Right lobe of liver (tissue), 6 donors: ENCODE measurements around the gene KRT24. TPM values are rescaled to one million over a fixed set of nuclear protein-coding genes. Genes with fewer than 3 reads are reported as not detected.
"Not testable (repeated sequence)": the region's sequence is repeated elsewhere in the genome, so short reads cannot be mapped to it uniquely, and the experiment has no call there.

Source experiments
- ATAC-seq, 4 donors: fragments of 200-7000 bp; cut with Tn5 transposase; one replicate each; pipeline ENCODE4 v1.9.1; 2020; ENCODE audit warnings: mild to moderate bottlenecking in 4 of 4, moderate library complexity in 4 of 4
- DNase-seq, 3 donors: peaks; one replicate each; pipeline ENCODE4 v3.0.0-alpha.2; 2020
- H3K27ac ChIP-seq, 3 donors: fragments of 200-600 bp; one replicate each; pipeline ENCODE4 v1.8.0; 2022
- H3K27me3 ChIP-seq, 2 donors: fragments of 200-600 bp; one replicate each; pipeline ENCODE4 v1.8.0; 2022
- H3K36me3 ChIP-seq, 4 donors: fragments of 200-600 bp; sonication (generic) in 1 of 4; one replicate each; pipeline versions ENCODE4 v1.5.1 to v1.8.0; 2017 to 2022; ENCODE audit warnings: control low read depth in 1 of 4
- H3K4me1 ChIP-seq, 4 donors: fragments of 200-600 bp; sonication (generic) in 1 of 4; one replicate each; pipeline versions ENCODE4 v1.5.1 to v1.8.0; 2017 to 2022; ENCODE audit warnings: control low read depth in 1 of 4
- H3K4me3 ChIP-seq, 3 donors: fragments of 200-600 bp; one replicate each; pipeline ENCODE4 v1.8.0; 2022
- H3K9me3 ChIP-seq, 4 donors: fragments of 200-600 bp; sonication (generic) in 1 of 4; one replicate each; pipeline versions ENCODE4 v1.5.1 to v1.8.0; 2017 to 2022; ENCODE audit warnings: control low read depth in 1 of 4
- POLR2A ChIP-seq: fragments of 450-650 bp; IDR thresholded peaks from one replicate; pipeline ENCODE4 v1.6.1; 2017; ENCODE audit warnings: antibody characterized with exemption, mild to moderate bottlenecking
- WGBS: methylation state at CpG from one replicate; pipeline ENCODE4 v1.1.6; 2018; ENCODE audit warnings: low coverage, low lambda C conversion rate; ENCODE audit not compliant: insufficient coverage; ENCODE audit errors: missing lambda C conversion rate; 5-methylcytosine and 5-hydroxymethylcytosine counted together
- intact Hi-C, 2 donors: fragments of 100-400 bp; cut with DNase I; formaldehyde crosslinking; loops; one replicate each; pipeline versions ENCODE4 v1.11.2 to v1.14.1; 2022
- long read RNA-seq: library from polyadenylated mRNA; unstranded; transcript quantifications from one replicate; pipeline ENCODE4 v2.0.0, GENCODE V29; 2019
- total RNA-seq, 6 experiments: library from RNA; depleted of rRNA in 2 of 6; stranded (reverse); fragments of >200 nt in 2 of 6; fragmentation: NEBNext Ultra II Directional in 3 of 6; extraction: Animal tissue kit (Norgen Biotek cat#: 25700) in 3 of 6; gene quantifications; one replicate each; pipeline versions ENCODE4 v1.1.0 to v1.2.4, GENCODE V29; 2016 to 2023
- TF ChIP-seq, protein P1 (sequence below), 4 donors: fragments of 200-600 bp in 3 of 4; fragments of 450-650 bp in 1 of 4; IDR thresholded peaks; one replicate each; pipeline versions ENCODE4 v1.5.1 to v1.8.0; 2016 to 2022; ENCODE audit warnings: antibody characterized with exemption in 4 of 4, mild to moderate bottlenecking in 2 of 4
- donor health status: DM: no; HTN: yes; CAD: no.
- donor health status: DM: no; HTN: no; CAD: no.
- donor health status: DM: no; HTN: no; CAD: no.
- donor health status: DM: no; HTN: yes; CAD: no.
- donor health status: DM: no; HTN: yes; CAD: no.

KRT24 gene
- not detected for total RNA-seq
- long read RNA-seq = 0 reads

DNA sequence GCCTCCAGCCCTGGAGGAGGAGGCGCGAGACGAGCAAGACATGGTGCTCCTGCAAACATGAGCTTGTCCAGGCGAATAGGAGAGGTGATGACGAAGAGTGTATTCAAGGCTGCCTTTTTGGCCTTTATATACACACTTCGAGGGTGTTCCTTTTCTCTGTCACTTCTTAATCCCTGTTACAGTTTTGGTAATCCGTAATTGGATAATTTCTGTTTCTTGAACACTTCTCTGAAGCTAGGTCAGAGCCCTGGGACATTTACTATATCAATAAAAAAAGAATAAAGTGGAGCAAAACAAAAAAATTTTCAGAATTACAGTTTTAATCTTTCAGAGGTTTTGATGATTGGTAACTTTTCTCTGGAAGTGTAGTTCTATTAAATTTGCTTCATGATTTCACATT, at the start of gene KRT24:
Gene KRT24 (minus strand): TSS at position 101 of the 400 bp plus-strand sequence. CDS start 59 bp downstream, at position 42.
- H3K9me3 ChIP-seq = no peaks in the 10 kb centered on the region
- WGBS = 76% methylated on average over 7 of the region's 7 CpGs
- no peak within 1 kb of the TSS for H3K27ac ChIP-seq
- no peaks in the 10 kb centered on the region for H3K36me3 ChIP-seq
- H3K4me1 ChIP-seq = peaks cover 0 to 6% (median 0%) of the 10 kb centered on the region in 4 donors
- DNase-seq (no peak), ATAC-seq (no peak)
- intact Hi-C loops = no loop called here
- no peak within 1 kb of the TSS for H3K4me3 ChIP-seq
- TF ChIP-seq, protein P1, sequence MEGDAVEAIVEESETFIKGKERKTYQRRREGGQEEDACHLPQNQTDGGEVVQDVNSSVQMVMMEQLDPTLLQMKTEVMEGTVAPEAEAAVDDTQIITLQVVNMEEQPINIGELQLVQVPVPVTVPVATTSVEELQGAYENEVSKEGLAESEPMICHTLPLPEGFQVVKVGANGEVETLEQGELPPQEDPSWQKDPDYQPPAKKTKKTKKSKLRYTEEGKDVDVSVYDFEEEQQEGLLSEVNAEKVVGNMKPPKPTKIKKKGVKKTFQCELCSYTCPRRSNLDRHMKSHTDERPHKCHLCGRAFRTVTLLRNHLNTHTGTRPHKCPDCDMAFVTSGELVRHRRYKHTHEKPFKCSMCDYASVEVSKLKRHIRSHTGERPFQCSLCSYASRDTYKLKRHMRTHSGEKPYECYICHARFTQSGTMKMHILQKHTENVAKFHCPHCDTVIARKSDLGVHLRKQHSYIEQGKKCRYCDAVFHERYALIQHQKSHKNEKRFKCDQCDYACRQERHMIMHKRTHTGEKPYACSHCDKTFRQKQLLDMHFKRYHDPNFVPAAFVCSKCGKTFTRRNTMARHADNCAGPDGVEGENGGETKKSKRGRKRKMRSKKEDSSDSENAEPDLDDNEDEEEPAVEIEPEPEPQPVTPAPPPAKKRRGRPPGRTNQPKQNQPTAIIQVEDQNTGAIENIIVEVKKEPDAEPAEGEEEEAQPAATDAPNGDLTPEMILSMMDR (IDR thresholded peaks at IDR 0.05) = no peak
- no peak for TF ChIP-seq POLR2A
- H3K27me3 ChIP-seq = no peaks in the 10 kb centered on the region

DNA sequence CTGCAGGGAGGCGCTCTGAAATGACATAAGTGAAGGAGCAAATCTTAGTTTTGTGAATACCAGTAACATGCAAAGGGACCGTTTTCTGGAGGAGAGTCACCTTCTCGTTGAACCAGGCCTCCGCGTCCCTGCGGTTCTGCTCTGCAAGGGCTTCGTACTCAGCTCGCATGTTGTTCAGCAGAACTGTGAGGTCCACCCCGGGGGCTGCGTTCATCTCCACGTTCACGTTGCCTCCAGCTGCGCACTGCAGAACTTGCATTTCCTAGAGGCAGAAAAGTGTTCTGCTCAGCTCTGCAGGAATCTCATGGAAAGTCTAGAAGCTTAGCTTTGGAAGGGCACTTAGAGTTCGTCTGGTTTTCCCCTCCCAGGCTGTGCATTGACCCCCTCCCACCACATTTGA, 47.5 kb upstream of the KRT24 start:
- no peak overlapping the region for H3K27ac ChIP-seq
- TF ChIP-seq, protein P1 (IDR thresholded peaks at IDR 0.05) = no peak
- TF ChIP-seq POLR2A = no peak
- H3K27me3 ChIP-seq = no peaks in the 10 kb centered on the region
- WGBS = 60% methylated on average over 10 of the region's 14 CpGs
- H3K9me3 ChIP-seq = no peaks in the 10 kb centered on the region
- H3K4me3 ChIP-seq = no peak overlapping the region
- no peaks in the 10 kb centered on the region for H3K4me1 ChIP-seq
- DNase-seq (no peak), ATAC-seq (no peak)
- H3K36me3 ChIP-seq = no peaks in the 10 kb centered on the region
- intact Hi-C loops = no loop called here

DNA sequence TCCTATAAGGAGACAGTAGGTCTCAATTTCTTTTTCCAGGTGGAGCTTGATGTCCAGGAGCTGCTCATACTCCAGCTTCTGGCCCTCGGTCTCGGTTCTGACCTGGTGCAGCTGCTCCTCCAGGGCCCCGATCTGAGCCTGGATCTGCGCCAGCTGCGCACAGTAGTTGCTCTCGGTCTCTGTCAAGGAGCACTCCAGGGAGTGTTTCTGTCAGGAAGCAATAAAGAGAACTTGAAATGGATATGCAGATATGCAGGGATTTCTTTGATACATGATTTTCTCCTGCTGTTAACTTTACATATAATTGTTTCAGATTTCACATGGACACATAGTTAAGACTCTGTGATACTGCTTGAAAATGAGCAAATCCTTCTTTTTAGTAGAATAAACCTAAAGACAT, 46.8 kb upstream of the KRT24 start:
- no peak for ATAC-seq
- 60% methylated on average over 6 of the region's 6 CpGs for WGBS

DNA sequence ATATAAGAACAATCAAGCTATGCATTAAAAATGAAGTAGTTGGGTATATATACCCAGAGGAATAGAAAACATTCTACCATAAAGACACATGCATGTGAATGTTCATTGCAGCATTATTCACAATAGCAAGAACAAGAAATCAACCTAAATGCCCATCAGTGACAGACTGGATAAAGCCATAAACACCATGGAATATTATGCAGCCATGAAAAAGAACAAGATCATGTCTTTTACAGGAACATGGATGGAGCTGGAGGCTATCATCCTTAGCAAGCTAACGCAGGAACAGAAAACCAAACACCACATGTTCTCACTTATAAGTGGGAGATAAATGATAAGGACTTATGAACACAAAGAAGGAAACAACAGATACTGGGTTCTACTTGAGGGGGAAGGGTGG, 45.1 kb upstream of the KRT24 start:
- H3K4me3 ChIP-seq, H3K4me1 ChIP-seq, H3K9me3 ChIP-seq, H3K27ac ChIP-seq, ATAC-seq, DNase-seq, H3K27me3 ChIP-seq, intact Hi-C loops, H3K36me3 ChIP-seq: not testable (repeated sequence)
- 42% methylated on average over 1 of the region's 1 CpG for WGBS

More for the DNA sequence above, 46.8 kb upstream of the KRT24 start:
- TF ChIP-seq POLR2A = no peak
- TF ChIP-seq, protein P1 (IDR thresholded peaks at IDR 0.05) = no peak
- H3K9me3 ChIP-seq = no peaks in the 10 kb centered on the region
- intact Hi-C loops = no loop called here
- H3K27me3 ChIP-seq = no peaks in the 10 kb centered on the region
- H3K36me3 ChIP-seq = no peaks in the 10 kb centered on the region
- no peak for DNase-seq
- no peaks in the 10 kb centered on the region for H3K4me1 ChIP-seq
- H3K27ac ChIP-seq = no peak overlapping the region
- H3K4me3 ChIP-seq = no peak overlapping the region

DNA sequence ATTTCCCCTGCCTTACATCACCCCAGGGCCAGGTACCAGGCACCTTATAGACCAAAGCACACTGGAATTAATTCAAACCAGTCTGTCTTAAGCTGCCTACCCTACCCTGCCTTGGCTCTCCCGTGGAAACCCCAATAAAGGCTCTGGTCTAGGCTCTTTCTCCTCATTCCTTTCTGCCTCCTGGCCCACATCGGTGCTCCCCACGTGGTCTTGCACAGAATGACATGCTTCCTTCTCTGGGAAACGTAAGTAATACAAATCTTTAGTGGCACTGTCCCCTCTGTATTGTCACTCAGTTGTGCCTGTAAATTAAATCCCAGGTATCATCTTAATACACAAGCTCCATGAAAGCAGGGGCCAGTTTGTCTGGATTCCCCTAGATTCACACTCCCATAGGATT, 35.0 kb upstream of the KRT24 start:
- no peaks in the 10 kb centered on the region for H3K9me3 ChIP-seq
- H3K4me3 ChIP-seq = no peak overlapping the region
- WGBS = 35% methylated on average over 4 of the region's 4 CpGs
- no peak for TF ChIP-seq POLR2A
- TF ChIP-seq, protein P1 (IDR thresholded peaks at IDR 0.05) = no peak
- H3K27me3 ChIP-seq = no peaks in the 10 kb centered on the region
- H3K36me3 ChIP-seq = no peaks in the 10 kb centered on the region
- intact Hi-C loops = no loop called here
- no peak overlapping the region for H3K27ac ChIP-seq
- H3K4me1 ChIP-seq = no peaks in the 10 kb centered on the region
- no peak for ATAC-seq
- no peak for DNase-seq
